Measurements from ENCODE around the gene XCR1.

XCR1 gene

DNA sequence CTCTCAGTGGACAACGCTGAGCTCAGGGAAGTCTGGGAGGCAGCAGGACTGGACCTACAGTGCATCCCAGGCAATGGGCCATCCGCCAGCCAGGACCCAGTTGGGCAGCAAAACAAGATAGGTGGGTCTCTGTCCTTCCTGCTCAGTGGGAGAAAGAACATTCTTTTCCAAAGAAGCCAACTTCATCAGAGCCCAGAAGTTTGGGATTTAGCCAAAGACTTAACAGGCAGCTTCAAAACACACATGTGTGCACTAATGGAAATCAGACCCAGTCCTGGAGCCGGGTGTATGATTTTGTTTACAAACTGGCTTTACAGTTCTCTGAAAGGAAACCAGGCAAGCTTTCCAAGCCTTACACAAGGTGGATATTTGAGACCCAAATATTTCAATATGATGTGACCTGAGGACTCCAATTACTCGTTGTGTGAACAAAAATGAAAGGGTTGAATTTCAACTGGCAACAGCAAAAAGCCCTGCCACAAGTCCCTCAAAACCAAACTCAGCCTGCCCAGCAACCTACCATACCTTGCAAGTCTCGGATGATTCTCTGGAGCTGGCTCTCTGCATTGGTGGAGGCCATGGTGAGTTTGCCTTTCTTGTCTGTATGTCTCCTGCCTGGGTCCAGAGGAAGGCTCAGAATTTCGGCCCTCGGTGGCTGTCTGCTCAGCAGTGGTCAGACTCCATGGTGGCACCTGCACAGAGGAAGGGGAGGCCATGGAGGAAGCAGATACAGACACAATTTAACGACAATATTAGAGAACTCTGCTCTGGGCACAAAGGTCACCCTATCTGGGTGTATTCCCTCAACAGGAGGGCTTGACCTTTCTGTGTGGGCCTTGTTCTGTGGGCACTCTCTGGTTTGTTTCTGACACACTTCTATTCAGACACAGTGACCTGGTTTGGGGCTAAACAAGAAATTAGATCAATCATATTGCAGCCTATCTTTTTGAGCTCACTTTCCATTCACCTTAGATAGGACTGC, 42.7 kb downstream of the XCR1 start:
- DNase-seq (ENCODE audit: extremely low read depth in 1 of 2, low read depth in 1 of 2): no peak

DNA sequence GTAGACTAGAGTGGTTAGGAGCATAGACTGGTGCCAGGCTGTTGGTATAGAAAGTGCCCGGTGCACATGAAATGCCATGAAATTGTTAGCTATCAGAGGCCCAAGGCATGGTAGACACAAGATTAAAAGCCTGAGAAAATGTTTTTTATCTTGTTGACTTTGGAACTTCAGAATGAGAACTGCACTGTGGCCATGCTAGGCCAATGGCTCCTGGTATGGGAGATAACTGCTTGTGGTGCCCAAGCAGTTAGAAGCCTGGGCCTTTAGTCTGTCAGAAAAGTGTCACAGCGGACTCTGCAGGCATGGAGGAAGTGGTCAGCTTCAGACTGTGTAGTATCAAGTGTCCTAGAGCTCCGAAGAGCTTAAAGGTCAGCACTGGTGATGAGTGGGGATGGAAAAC, 43.5 kb downstream of the XCR1 start:
- no peak for DNase-seq (ENCODE audit: extremely low read depth in 1 of 2, low read depth in 1 of 2)

DNA sequence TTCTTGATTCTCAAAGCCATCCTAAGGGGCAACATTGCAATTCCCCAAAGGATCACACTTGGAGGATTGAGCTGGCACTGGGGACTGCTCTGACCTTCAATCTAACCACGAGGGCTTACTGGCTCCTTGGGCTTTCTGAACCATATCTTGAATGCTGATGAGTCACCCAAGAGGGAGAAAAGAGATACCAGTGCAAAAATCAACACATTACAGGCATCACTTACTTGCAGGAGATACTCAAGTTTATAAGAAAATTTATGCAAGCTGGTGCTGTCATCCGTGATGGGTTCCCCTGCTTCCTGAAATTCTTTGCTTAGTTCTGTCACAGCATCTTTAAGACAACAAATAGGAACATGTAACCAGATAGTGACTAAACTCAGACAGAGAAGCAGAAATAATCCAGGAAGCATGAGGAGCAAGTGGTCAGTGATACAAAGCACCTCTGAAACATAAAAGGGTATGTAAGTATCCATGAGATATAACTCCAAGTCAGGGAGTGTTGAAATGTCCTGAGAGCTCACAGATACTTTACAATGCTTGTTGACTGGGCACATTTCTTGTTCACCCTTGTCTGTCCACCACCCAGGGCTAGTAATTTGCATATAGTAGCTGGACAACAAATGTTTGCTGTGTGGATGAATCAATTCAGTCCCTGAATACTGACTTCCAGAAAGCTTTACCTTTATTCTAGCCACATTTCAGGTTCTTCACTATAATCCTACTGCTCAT, 45.8 kb downstream of the XCR1 start:
- DNase-seq (ENCODE audit: extremely low read depth in 1 of 2, low read depth in 1 of 2): no peak

DNA sequence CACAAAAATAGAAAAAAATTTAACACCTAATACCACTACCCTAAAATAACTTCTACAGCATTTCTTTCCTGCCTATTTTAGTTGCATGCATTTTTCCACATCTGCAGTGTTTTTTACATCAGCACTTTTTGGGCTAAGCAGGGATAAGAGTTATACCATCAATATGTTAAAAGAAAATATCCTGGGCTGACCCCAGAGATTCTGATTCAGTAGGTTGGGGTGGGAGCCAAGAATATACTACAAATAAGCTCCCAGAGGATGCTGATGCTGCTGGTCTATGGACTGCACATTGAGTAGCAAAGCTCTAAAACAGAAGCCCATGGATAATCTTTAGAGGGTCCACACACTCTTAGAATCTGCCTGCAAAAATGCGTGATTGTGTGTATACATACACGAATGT, 46.5 kb downstream of the XCR1 start:
- DNase-seq (ENCODE audit: extremely low read depth in 1 of 2, low read depth in 1 of 2): no peak

DNA sequence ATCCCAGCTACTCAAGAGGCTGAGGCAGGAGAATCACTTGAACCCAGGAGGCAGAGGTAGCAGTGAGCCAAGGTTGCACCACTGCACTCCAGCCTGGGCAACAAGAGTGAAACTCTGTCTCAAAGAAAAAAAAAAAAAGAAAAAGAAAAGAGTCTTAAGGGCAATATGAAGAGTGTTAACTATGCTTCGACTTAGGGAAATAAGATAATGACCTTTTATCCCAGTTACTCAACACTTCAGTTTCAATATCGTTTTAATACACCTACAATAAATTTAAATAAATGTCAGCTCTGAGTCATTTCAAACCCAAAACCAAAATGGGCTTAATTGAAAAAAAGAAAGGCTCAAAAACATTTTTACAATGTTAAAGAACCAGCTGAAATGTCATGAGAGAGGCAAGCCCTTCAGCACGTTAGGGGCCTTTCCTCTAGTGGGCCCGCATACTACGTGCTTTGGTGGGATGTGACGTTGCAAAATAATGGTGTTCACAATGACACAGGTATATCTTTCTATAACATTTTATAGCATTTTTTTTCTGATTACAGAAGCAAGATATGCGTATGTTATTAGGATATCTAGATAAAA, 47.0 kb downstream of the XCR1 start:
- DNase-seq (ENCODE audit: extremely low read depth in 1 of 2, low read depth in 1 of 2): no peak

DNA sequence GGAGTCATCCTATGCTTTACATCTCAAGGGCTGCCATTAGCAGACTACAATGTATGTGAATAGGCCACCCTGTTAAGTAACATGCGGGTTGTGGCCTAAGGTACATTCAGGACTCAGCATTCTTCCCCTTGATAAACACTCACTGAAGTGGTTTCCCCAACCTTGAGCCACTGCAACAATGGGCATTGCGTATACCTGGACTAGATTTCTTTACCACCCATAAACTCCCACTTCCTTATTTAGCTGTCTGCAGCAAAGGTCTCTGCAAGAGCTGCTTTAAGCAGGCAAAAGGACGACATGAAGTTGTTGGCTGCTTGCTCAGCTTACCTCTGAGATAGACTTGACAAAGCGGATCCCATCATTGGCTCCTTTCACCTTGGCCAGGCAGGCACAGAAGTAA, 47.9 kb downstream of the XCR1 start:
- no peak for DNase-seq (ENCODE audit: extremely low read depth in 1 of 2, low read depth in 1 of 2)

DNA sequence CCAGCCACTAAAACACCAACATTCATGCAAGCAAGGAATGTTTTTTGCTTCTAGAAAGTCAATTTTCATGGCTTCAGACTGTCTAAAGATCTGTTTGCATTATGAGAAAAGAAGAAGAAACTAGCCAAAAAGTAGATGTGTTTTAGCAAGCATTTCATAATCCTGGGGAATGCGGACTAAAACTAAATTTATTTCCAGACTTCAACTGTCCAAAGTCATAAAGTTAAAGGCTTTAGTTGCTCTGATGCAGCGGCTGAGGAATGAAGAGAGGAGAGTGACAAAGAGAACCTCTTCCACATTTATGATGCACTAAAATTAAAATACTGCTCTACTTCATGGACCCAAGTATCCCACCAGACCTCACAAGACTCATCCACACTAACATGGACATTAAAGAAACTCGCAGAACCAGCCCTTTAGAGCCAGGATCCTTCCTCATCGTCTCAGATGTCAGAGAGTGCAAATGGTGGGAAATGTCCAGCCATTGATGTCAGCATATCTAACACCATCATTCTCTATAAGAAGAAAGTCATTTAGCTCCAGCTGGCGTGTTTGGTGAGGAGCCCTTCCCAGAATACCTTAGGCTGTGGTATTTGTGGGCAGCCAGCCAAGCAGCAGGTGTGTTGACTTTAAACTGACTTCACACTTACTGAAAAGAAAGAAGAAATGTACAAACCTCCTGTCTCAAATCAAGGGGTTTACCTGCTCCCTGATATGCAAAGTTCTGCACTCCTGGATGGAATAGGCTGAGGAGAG, 49.1 kb downstream of the XCR1 start:
- DNase-seq (ENCODE audit: extremely low read depth in 1 of 2, low read depth in 1 of 2): peak in 1 of 2 donors; percentile 62

DNA sequence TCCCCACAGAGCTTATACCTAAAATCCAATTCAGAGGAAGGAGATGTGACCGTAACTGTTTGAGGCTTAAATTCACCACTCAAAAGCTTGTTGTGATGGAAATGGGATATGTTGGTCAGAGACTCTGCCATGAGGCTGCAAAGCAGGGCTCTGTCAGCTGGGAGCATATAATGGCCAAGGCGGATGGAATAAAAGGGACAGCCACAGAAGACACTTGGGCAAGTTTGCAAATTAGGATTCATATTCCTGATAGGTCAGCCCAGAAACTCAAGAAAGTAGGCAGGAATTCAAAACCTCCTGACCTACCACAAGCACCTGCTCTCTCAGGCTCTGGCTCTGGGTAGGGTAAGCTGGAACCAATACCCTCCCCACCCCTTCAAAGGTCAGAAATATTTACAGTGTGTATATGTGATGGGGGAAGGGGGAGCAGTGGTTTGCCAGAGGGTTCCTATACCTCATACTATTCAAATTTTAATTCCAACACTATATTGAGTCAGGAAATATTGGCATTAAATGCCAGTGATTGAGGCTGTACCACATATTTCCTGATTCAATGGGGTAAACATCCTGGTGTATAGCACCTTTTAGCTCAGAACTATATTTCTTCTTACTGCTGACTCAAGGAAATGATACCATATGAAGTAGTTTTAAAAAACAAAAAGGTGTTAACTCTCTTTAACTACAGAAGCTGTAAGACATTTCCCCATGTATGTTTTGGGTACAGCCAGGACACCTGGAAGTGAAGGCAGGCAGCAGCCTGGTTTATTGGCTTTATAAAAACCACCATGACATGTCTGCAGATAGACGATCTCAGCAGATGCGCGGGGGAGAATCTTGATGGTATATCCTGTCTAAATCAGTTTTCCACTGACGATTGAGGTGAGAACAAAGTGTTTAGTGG, 50.8 kb downstream of the XCR1 start:
- no peak for DNase-seq (ENCODE audit: extremely low read depth in 1 of 2, low read depth in 1 of 2)

DNA sequence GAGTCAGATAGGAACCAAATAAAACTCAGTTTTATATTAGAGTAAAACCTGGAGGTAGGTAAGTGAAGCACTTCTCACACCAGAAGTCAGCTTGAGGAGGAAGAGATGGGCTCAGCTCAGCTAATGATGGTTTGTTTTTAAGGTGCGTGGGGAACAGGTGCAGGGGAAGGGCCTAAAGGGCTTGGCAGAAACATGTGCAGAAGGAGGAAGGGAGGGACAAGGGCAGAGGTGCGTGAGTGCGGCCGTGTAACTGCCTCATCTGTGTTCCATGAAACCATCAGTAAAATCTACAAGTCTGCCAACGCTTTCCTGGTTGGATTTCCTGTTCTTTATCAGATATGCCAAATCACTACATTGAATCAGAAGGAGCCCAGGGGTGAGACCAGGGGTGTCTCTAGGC, 51.6 kb downstream of the XCR1 start:
- DNase-seq (ENCODE audit: extremely low read depth in 1 of 2, low read depth in 1 of 2): no peak

DNA sequence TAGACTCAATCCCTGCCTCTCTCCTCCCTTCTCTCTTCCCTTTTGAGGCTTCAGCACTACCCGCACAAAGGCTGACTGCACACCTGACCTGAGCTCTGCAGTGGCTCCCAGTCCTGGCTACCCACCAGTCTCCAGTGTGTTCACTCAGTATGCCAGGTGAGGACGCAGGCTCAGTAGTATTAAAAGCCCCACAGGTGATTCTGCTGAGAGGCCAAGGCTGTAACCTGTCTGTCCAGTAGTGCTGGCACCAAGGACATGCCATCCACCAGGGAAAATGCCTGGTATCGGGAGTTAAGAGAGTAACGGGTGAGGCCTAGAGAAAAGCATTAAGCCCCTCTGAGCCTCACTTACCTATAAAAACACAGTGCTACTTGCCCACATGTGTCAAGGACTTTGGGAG, 52.6 kb downstream of the XCR1 start:
- DNase-seq (ENCODE audit: extremely low read depth in 1 of 2, low read depth in 1 of 2): no peak

DNA sequence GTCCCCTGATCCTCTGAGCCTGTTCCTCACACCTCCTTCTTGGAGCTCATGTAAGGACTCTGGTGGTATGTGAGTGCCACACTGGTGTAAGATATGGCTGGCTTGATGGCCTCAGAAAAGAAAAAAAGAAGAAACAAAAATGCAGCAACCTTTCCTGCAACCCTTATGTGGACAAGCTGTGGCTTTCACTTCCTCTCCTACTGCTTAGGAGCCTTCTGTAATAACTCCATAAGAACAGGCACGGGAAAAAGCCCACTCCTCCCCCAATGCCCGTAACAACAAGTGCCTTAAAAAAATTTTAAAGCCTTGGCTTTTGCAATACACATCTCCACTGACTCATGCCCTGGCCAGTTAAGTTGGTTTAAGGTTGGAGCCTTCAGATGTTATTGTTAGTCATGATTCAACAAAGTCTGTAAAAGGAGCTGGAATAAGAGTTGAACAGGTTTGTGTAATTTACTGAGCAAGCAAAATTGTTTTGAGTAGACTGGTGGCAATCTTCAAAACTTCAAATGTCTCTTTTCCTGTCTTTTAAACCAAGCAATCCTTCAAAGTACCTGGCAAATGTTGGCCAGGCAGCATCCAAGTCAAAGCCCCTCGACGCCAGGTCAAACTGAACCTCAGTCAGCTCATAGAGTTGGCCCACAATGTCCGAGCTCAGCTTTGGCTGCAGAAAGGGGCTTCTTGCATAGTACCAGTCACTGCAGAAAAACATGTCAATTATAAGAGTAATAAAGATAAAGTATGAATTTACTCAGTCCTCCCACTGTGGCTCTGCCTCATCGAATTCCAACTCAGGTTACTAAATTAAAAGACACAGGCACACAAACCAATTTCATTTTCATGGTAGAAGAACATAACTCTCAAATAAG, 54.5 kb downstream of the XCR1 start:
- DNase-seq (ENCODE audit: extremely low read depth in 1 of 2, low read depth in 1 of 2): no peak

DNA sequence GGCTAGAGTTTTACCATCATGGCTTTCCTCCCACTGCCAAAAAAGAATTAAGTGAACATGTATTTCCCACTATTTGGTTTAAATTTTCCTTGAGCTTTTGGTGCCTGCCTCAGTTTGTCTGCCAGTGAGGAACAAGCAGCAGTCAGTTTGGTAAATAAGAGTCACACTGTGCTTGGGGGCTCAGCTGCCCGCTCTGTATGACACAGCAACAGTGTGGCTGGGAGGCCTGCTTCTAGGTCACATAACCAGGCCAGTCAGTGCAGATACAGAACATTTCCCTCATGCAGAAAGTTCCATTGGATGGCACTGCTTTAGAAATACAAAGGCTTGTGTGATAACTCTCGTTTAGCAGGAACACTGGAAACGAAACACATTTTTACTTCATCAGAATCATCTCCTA, 57.3 kb downstream of the XCR1 start:
- no peak for DNase-seq (ENCODE audit: extremely low read depth in 1 of 2, low read depth in 1 of 2)

DNA sequence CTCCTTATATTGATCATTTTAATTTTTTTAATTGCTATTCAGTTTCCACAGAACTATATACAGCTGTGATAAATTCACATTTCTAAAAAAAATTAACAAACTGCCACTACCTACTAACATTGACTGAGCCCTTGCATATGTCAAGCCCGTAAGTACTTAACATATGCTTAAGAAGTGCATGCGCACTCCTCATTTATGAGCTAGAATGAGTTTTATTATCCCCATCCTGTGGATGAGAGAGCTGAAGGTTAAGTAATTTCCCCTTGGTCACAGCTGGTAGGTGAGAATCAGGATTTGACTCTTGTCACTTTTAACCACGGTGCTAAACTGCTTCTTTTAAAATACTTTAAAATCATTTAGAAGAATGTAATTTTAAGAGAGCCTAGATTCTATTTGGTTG, 58.2 kb downstream of the XCR1 start:
- DNase-seq (ENCODE audit: extremely low read depth in 1 of 2, low read depth in 1 of 2): no peak

DNA sequence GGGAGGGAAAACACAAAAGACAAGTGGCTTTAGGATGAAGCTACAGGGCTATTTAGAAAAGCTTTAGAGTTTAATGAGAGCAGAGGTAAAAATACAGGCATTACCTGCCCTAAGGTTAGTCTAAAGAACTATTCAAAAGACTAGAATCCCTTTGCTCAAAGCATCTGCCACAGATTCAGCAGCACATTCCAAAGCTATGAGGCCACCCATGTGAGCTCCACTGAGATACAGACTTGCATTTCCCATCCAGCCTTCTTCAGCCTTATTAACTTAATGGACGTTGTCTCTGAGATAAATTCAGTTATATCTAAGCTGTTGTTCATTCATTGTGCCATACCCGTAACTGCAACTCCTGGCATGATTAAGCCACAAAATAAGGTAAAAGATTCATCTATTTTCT, 58.6 kb downstream of the XCR1 start:
- DNase-seq (ENCODE audit: extremely low read depth in 1 of 2, low read depth in 1 of 2): no peak

DNA sequence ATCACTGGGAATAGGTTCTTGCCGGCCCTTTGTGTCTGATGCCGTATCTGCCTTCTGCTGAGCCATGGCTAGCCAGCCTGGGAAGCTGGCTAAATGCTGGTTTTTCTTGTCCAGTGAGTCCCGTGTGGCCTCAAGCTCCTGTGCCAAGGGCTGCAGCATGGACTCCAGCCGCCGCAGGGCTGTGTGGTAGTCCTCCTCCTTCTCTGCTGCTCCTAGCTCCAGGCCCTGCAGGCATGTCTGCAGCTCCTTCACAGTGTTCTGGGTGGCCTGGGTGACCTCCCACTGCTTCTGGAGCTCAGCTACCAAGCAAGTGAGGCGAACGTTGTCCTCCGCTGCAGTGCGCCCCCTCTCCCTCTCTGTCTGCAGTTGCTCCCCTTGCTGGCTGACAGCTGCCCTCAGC, 59.1 kb downstream of the XCR1 start:
- DNase-seq (ENCODE audit: extremely low read depth in 1 of 2, low read depth in 1 of 2): no peak

DNA sequence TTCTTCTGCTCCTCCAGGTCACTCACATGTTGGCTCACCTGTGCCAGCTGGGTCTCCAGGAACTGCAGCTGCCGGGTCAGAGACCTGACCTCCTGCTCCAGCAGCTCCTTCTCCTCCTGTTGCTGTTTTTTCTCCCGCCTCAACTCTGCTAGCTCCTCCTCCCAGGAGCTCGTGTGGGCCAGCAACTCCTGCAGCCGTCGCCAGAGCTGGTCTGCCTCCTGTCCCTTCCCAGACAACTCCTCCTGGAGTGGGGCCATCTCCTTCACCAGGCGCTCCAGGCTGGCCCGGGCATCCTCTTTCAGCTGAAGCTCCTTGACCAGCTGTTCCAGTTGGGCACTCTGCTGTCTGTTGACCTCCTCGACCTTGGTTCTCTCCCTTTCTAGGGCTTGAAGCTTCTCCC, 59.6 kb downstream of the XCR1 start:
- DNase-seq (ENCODE audit: extremely low read depth in 1 of 2, low read depth in 1 of 2): no peak

All from stimulated activated CD8-positive, alpha-beta memory T cell treated with anti-CD3 and anti-CD28 coated beads, Interleukin-7, amount 100 ng/mL, for 48 hours (primary cell).